ENCODE results near the gene AEBP2.
"Not testable (repeated sequence)": the region's sequence is repeated elsewhere in the genome, so short reads cannot be mapped to it uniquely, and the experiment has no call there.

AEBP2 gene

DNA sequence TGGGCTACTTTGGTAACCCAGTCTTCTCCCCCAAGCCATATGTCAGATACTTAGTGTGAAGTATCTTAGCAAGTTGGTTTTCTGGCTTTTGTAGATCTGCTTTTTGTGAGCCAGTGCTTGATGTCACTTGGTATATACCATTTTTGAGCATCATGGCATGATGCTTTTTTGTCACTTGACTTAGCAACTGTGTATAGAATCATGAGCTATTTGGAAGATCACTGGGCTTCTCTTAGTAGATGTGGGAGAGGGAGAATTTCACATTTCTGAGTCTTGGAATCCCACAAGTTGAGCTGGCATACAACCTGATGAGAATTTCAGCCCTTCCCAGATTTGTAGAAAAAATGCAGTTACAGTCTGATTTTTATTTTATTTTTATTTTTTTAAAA lies 24.9 kb downstream of the AEBP2 start:
- Histone ChIP-seq H3K36me3 (peaks cover 55% of the 10 kb centered on the region), H3K27ac (no peak overlapping the region)

DNA sequence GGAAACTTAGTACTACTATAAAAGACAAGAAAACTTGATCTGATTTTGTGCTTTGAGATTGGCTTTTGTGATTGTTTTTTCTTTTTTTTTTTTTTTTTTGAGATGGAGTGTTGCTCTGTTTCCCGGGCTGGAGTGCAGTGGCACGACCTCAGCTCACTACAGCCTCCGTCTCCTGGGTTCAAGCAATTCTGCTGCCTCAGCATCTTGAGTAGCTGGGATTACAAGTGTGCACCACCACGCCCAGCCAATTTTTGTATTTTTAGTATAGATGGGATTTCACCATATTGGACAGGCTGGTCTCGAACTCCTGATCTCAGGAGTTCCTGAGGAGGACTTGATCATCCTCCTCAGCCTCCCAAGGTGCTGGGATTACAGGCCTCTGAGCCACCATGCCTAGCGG lies 26.4 kb downstream of the AEBP2 start:
- H3K27ac ChIP-seq, result no peak overlapping the region
- H3K9me3 ChIP-seq (ENCODE audit: severe bottlenecking), result no peaks in the 10 kb centered on the region
- H3K36me3 ChIP-seq, result peaks cover 61% of the 10 kb centered on the region
- H3K27me3 ChIP-seq (ENCODE audit: insufficient read depth, low read depth, severe bottlenecking), result no peaks in the 10 kb centered on the region
- H3K4me3 ChIP-seq (ENCODE audit: low read depth, low read length), result no peak overlapping the region
- no peak for DNase-seq
- TF ChIP-seq, protein P1, sequence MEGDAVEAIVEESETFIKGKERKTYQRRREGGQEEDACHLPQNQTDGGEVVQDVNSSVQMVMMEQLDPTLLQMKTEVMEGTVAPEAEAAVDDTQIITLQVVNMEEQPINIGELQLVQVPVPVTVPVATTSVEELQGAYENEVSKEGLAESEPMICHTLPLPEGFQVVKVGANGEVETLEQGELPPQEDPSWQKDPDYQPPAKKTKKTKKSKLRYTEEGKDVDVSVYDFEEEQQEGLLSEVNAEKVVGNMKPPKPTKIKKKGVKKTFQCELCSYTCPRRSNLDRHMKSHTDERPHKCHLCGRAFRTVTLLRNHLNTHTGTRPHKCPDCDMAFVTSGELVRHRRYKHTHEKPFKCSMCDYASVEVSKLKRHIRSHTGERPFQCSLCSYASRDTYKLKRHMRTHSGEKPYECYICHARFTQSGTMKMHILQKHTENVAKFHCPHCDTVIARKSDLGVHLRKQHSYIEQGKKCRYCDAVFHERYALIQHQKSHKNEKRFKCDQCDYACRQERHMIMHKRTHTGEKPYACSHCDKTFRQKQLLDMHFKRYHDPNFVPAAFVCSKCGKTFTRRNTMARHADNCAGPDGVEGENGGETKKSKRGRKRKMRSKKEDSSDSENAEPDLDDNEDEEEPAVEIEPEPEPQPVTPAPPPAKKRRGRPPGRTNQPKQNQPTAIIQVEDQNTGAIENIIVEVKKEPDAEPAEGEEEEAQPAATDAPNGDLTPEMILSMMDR (IDR thresholded peaks at IDR 0.05; ENCODE audit: low read depth, low read length), result no peak

More for the DNA sequence above, 24.9 kb downstream of the AEBP2 start:
- Histone ChIP-seq H3K4me3 (ENCODE audit: low read depth, low read length) (no peak overlapping the region), H3K27me3 (ENCODE audit: insufficient read depth, low read depth, severe bottlenecking) (no peaks in the 10 kb centered on the region), H3K9me3 (ENCODE audit: severe bottlenecking) (no peaks in the 10 kb centered on the region)
- TF ChIP-seq, protein P1 (IDR thresholded peaks at IDR 0.05; ENCODE audit: low read depth, low read length), result no peak
- no peak for DNase-seq

DNA sequence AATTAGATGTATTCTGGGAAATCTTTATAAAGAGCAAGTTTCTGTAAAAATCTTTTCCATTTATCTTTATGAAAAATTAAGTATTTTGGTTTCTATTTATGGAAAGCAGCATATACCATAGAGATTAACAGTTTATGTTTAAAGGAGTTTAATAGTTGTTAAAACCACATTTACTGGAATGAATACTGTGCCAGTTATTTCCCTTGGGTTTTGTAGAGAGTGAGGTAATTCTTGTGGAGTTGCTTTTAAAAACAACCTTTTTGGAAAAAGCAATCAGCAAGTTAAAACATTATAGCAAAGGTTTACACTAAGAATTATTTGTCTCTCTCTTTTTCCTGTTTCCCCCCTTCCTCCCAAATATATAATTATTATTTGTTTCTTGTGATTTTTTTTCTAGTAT lies 34.9 kb downstream of the AEBP2 start:
- TF ChIP-seq, protein P1 (IDR thresholded peaks at IDR 0.05; ENCODE audit: low read depth, low read length), result no peak
- Histone ChIP-seq H3K9me3 (ENCODE audit: severe bottlenecking) (no peaks in the 10 kb centered on the region), H3K27me3 (ENCODE audit: insufficient read depth, low read depth, severe bottlenecking) (no peaks in the 10 kb centered on the region), H3K27ac (no peak overlapping the region), H3K36me3 (peaks cover 63% of the 10 kb centered on the region), H3K4me3 (ENCODE audit: low read depth, low read length) (no peak overlapping the region)
- no peak for DNase-seq

DNA sequence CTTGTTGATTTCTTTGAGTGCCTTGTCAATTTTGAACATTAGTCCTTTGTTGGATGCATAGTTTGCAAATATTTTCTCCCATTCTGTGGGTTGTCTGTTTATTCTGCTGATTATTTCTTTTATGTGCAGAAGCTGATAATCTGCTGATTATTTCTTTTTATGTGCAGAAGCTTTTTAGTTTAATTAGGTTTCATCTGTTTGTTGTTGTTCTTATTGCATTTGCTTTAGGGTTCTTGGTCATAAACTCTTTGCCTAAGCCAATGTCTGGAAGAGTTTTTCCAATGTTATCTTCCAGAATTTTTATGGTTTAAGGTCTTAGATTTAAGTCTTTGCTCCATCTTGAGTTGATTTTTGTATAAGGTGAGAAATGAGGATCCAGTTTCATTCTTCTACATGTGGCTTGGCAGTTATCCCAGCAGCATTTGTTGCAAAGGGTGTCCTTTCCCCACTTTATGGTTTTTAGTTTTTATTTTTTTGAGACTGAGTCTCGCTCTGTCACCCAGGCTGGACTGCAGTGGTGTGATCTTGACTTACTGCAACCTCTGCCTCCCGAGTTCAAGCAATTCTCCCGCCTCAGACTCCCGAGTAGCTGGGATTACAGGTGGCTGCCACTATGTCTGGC lies 36.7 kb downstream of the AEBP2 start:
- not testable (repeated sequence) for DNase-seq; H3K27ac ChIP-seq; H3K9me3 ChIP-seq (ENCODE audit: severe bottlenecking); H3K4me3 ChIP-seq (ENCODE audit: low read depth, low read length); H3K27me3 ChIP-seq (ENCODE audit: insufficient read depth, low read depth, severe bottlenecking)
- H3K36me3 ChIP-seq, result peaks cover 69% of the 10 kb centered on the region

DNA sequence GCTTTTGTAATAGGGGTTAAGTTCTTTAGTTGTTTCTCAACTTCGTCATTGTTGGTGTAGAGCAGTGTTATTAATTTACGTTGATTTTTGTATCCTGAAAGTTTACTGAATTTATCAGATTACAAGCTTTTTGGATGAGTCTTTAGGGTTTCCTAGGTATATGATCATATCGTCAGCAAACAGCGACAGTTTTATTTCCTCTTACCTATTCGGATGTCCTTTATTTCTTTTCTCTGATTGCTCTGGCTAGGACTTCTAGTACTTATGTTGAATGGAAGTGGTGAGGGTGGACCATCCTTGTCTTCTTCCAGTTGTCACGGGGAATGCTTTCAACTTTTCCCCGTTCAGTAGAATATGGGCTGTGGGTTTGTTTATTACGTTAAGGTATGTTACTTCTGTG lies 37.8 kb downstream of the AEBP2 start:
- H3K9me3 ChIP-seq (ENCODE audit: severe bottlenecking), result no peaks in the 10 kb centered on the region
- H3K27ac ChIP-seq, result no peak overlapping the region
- no peak overlapping the region for H3K4me3 ChIP-seq (ENCODE audit: low read depth, low read length)
- DNase-seq, result no peak
- peaks cover 75% of the 10 kb centered on the region for H3K36me3 ChIP-seq
- TF ChIP-seq, protein P1 (IDR thresholded peaks at IDR 0.05; ENCODE audit: low read depth, low read length), result no peak
- no peaks in the 10 kb centered on the region for H3K27me3 ChIP-seq (ENCODE audit: insufficient read depth, low read depth, severe bottlenecking)

DNA sequence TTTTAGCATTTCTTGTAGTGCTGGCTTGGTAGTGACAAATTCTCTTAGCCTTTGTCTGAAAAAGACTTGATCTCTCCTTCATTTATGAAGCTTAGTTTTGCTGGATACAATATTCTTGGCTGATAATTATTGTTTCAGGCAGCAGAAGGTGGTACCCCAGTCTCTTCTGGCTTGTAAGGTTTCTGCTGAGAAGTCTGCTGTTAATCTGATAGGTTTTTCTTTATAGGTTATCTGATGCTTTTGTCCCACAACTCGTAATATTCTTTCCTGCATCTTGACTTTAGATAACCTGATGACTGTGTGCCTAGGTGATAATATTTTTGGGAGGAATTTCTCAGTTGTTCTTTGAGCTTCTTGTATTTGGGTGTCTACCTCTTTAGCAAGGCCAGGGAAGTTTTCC lies 41.2 kb downstream of the AEBP2 start:
- TF ChIP-seq, protein P1 (IDR thresholded peaks at IDR 0.05; ENCODE audit: low read depth, low read length), result no peak
- H3K27me3 ChIP-seq (ENCODE audit: insufficient read depth, low read depth, severe bottlenecking), result no peaks in the 10 kb centered on the region
- H3K36me3 ChIP-seq, result peaks cover 46% of the 10 kb centered on the region
- H3K9me3 ChIP-seq (ENCODE audit: severe bottlenecking), result no peaks in the 10 kb centered on the region
- no peak for DNase-seq
- no peak overlapping the region for H3K27ac ChIP-seq
- H3K4me3 ChIP-seq (ENCODE audit: low read depth, low read length), result no peak overlapping the region
